Motor neuron (in vitro differentiated cells): ENCODE data around the gene IQCF6. TPM values are rescaled to one million over a fixed set of nuclear protein-coding genes. Genes with fewer than 3 reads are reported as not detected.

Experiments used
- ATAC-seq, 8 experiments: fragments of 200-7000 bp; cut with Tn5 transposase; replicated peaks in 6 of 8; 2 replicates each; pipeline ENCODE4 v1.8.0; 2021; ENCODE audit warnings: mild to moderate bottlenecking in 8 of 8, moderate library complexity in 8 of 8
- H3K27ac ChIP-seq, 2 donors: fragments of 250-450 bp; sonication (Bioruptor Pico); 2 replicates each; pipeline ENCODE4 v1.9.0; 2021; ENCODE audit warnings: antibody characterized with exemption in 2 of 2, mild to moderate bottlenecking in 2 of 2, moderate library complexity in 1 of 2
- H3K4me1 ChIP-seq, 2 donors: fragments of 250-450 bp; sonication (Bioruptor Pico); replicated peaks in 1 of 2; 2 replicates each; pipeline ENCODE4 v1.6.1; 2021; ENCODE audit warnings: antibody characterized with exemption in 2 of 2, mild to moderate bottlenecking in 2 of 2, moderate library complexity in 1 of 2
- H3K4me3 ChIP-seq, 5 donors: fragments of 250-450 bp; sonication (Bioruptor Pico); 2 replicates each; pipeline ENCODE4 v1.9.0; 2021; ENCODE audit warnings: antibody characterized with exemption in 5 of 5, mild to moderate bottlenecking in 5 of 5, moderate library complexity in 4 of 5
- WGBS, 10 experiments: fragments of 450-650 bp; shearing (Covaris generic); methylation state at CpG; one replicate each; pipeline ENCODE4 v1.0.0; 2022; 5-methylcytosine and 5-hydroxymethylcytosine counted together
- in situ Hi-C, 9 experiments: fragments of 400-800 bp; cut with MboI; loops; one replicate each; pipeline ENCODE4 v1.15.0; 2021; ENCODE audit warnings: low sequenced_read_pairs in 9 of 9, low pct_unique_long_range_greater_than_20kb in 2 of 9; ENCODE audit not compliant: unreplicated experiment in 9 of 9
- total RNA-seq, 8 experiments: library from RNA; unstranded; fragments of 300-600 nt; gene quantifications; 2 replicates each; pipeline versions ENCODE4 v1.2.3 to v1.2.4, GENCODE V29; 2022

IQCF6 gene
- not detected for total RNA-seq

- no peak within 1 kb of the TSS for H3K4me3 ChIP-seq
- no peak for ATAC-seq
- no peaks in the 10 kb centered on the region for H3K4me1 ChIP-seq
- in situ Hi-C loops, result no loop called here
- WGBS, 10 experiments, result 46 to 100% (median 90%) methylated on average over 1 to 5 of the region's 5 CpGs; no CpG with 5 or more reads in 2 of the 10 experiments
- no peak within 1 kb of the TSS for H3K27ac ChIP-seq
These were observed at the start of gene IQCF6 for GRCh38 chr3:51779137-51779536. TSS of gene IQCF6 (minus strand) at chr3:51779237. CDS start at chr3:51779224, 13 bp downstream.

GRCh38 chr3:51828297-51828696 lies 49.3 kb upstream of the IQCF6 start:
- Histone ChIP-seq H3K4me1 (no peaks in the 10 kb centered on the region), H3K4me3 (no peak overlapping the region), H3K27ac (no peak overlapping the region)
- in situ Hi-C loops, result no loop called here
- WGBS, 10 experiments, result 0 to 89% (median 41%) methylated on average over 1 of the region's 1 CpG; no CpG with 5 or more reads in 2 of the 10 experiments
- ATAC-seq, result no peak

GRCh38 chr3:51819709-51820406 lies 40.8 kb upstream of the IQCF6 start:
- Histone ChIP-seq H3K4me1 (no peaks in the 10 kb centered on the region), H3K27ac (no peak overlapping the region), H3K4me3 (no peak overlapping the region)
- in situ Hi-C loops, result no loop called here
- WGBS, 10 experiments, result 0 to 95% (median 82%) methylated on average over 1 to 8 of the region's 12 CpGs; no CpG with 5 or more reads in 1 of the 10 experiments
- peak in 2 of 8 experiments; percentile 53 to 60 for ATAC-seq

- in situ Hi-C loops, result no loop called here
- H3K4me1 ChIP-seq, result no peaks in the 10 kb centered on the region
- H3K4me3 ChIP-seq, result no peak overlapping the region
- 0 to 90% (median 80%) methylated on average over 1 to 12 of the region's 15 CpGs; no CpG with 5 or more reads in 1 of the 10 experiments for WGBS, 10 experiments
- no peak overlapping the region for H3K27ac ChIP-seq
- no peak for ATAC-seq
These were observed 40.1 kb upstream of the IQCF6 start for GRCh38 chr3:51819151-51819550.

GRCh38 chr3:51817375-51817774 lies 38.3 kb upstream of the IQCF6 start:
- Histone ChIP-seq H3K4me3 (no peak overlapping the region), H3K27ac (no peak overlapping the region), H3K4me1 (no peaks in the 10 kb centered on the region)
- in situ Hi-C loops, result no loop called here
- no peak for ATAC-seq
- 0 to 100% (median 71%) methylated on average over 1 to 2 of the region's 2 CpGs; no CpG with 5 or more reads in 4 of the 10 experiments for WGBS, 10 experiments

GRCh38 chr3:51816723-51817122 lies 37.7 kb upstream of the IQCF6 start:
- no peaks in the 10 kb centered on the region for H3K4me1 ChIP-seq
- peak in 2 of 8 experiments; percentile 52 to 73 for ATAC-seq
- WGBS, 10 experiments, result 13 to 85% (median 43%) methylated on average over 1 to 2 of the region's 2 CpGs; no CpG with 5 or more reads in 1 of the 10 experiments
- H3K27ac ChIP-seq, result no peak overlapping the region
- in situ Hi-C loops, result no loop called here
- H3K4me3 ChIP-seq, result no peak overlapping the region

GRCh38 chr3:51815614-51816013 lies 36.6 kb upstream of the IQCF6 start:
- in situ Hi-C loops, result no loop called here
- 0 to 90% (median 52%) methylated on average over 1 to 2 of the region's 4 CpGs; no CpG with 5 or more reads in 6 of the 10 experiments for WGBS, 10 experiments
- H3K4me3 ChIP-seq, result no peak overlapping the region
- ATAC-seq, result no peak
- no peak overlapping the region for H3K27ac ChIP-seq
- H3K4me1 ChIP-seq, result no peaks in the 10 kb centered on the region

GRCh38 chr3:51814034-51814433 lies 35.0 kb upstream of the IQCF6 start:
- ATAC-seq, result no peak
- Histone ChIP-seq H3K4me1 (no peaks in the 10 kb centered on the region), H3K4me3 (no peak overlapping the region), H3K27ac (no peak overlapping the region)
- in situ Hi-C loops, result no loop called here
- no CpG with 5 or more reads among the region's 3 CpGs for WGBS, 10 experiments

- Histone ChIP-seq H3K4me1 (no peaks in the 10 kb centered on the region), H3K27ac (no peak overlapping the region), H3K4me3 (no peak overlapping the region)
- peak in 3 of 8 experiments; percentile 21 to 52 (median 28) for ATAC-seq
- in situ Hi-C loops, result no loop called here
- 56 to 83% (median 65%) methylated on average over 1 to 3 of the region's 6 CpGs; no CpG with 5 or more reads in 6 of the 10 experiments for whole genome bisulfite sequencing, 10 experiments
These were observed 34.5 kb upstream of the IQCF6 start for GRCh38 chr3:51813539-51813938.

GRCh38 chr3:51808934-51809333 lies 29.9 kb upstream of the IQCF6 start:
- in situ Hi-C loops, result no loop called here
- ATAC-seq, result no peak
- Histone ChIP-seq H3K4me3 (no peak overlapping the region), H3K4me1 (no peaks in the 10 kb centered on the region), H3K27ac (no peak overlapping the region)
- 15 to 93% (median 67%) methylated on average over 4 to 5 of the region's 5 CpGs; no CpG with 5 or more reads in 2 of the 10 experiments for WGBS, 10 experiments

- H3K27ac ChIP-seq, result no peak overlapping the region
- peak in 4 of 8 experiments; percentile 21 to 61 (median 34) for ATAC-seq
- in situ Hi-C loops, result loop anchor here in 1 of 9 experiments (5.0 kb wide), 1 partner anchor 90 kb away; no protein-coding TSS in a partner anchor
- H3K4me1 ChIP-seq, result peaks cover 12% of the 10 kb centered on the region in 2 donors
- no peak overlapping the region for H3K4me3 ChIP-seq
- 0 to 18% (median 9%) methylated on average over 1 to 9 of the region's 11 CpGs; no CpG with 5 or more reads in 2 of the 10 experiments for WGBS, 10 experiments
These were observed 23.2 kb upstream of the IQCF6 start for GRCh38 chr3:51802106-51802703.

- Histone ChIP-seq H3K4me1 (peaks cover 12% of the 10 kb centered on the region in 2 donors), H3K4me3 (no peak overlapping the region), H3K27ac (no peak overlapping the region)
- in situ Hi-C loops, result loop anchor here in 1 of 9 experiments (5.0 kb wide), 1 partner anchor 88 kb away; no protein-coding TSS in a partner anchor
- ATAC-seq, result no peak
- 9 to 83% (median 55%) methylated on average over 1 to 5 of the region's 5 CpGs; no CpG with 5 or more reads in 2 of the 10 experiments for WGBS, 10 experiments
These were observed 21.7 kb upstream of the IQCF6 start for GRCh38 chr3:51800750-51801125.
